Loucy (cell line): ENCODE measurements around the gene GRID2IP.

Experiments
- H2AFZ ChIP-seq: fragments of 200-600 bp; sonication (generic); 2 replicates; pipeline ENCODE4 v1.6.0; 2016; ENCODE audit warnings: antibody characterized with exemption, mild to moderate bottlenecking, low read length, moderate library complexity
- H3F3A ChIP-seq: fragments of 200-600 bp; 2 replicates; pipeline ENCODE4 v1.6.0; 2016; ENCODE audit warnings: antibody characterized with exemption, low read depth, mild to moderate bottlenecking
- H3K27me3 ChIP-seq: fragments of 200-600 bp; sonication (generic); 2 replicates; pipeline ENCODE4 v1.6.1; 2014; ENCODE audit warnings: low read length, mild to moderate bottlenecking; ENCODE audit not compliant: insufficient read depth, poor library complexity, severe bottlenecking
- H3K36me3 ChIP-seq: fragments of 200-600 bp; sonication (generic); 2 replicates; pipeline ENCODE4 v1.6.1; 2016; ENCODE audit warnings: low read length; ENCODE audit not compliant: insufficient read depth
- H3K4me1 ChIP-seq: fragments of 200-600 bp; sonication (generic); 2 replicates; pipeline ENCODE4 v1.5.1; 2014; ENCODE audit warnings: low read length, mild to moderate bottlenecking; ENCODE audit not compliant: insufficient read depth, poor library complexity, severe bottlenecking
- H3K4me2 ChIP-seq: fragments of 200-600 bp; sonication (generic); 2 replicates; pipeline ENCODE4 v1.6.0; 2014; ENCODE audit warnings: antibody characterized with exemption, low read length, low read depth, mild to moderate bottlenecking; ENCODE audit not compliant: poor library complexity, severe bottlenecking
- H3K4me3 ChIP-seq: fragments of 200-600 bp; sonication (generic); 2 replicates; pipeline ENCODE4 v1.5.1; 2014; ENCODE audit warnings: low read length, mild to moderate bottlenecking, mixed read lengths; ENCODE audit not compliant: poor library complexity, severe bottlenecking
- H3K79me2 ChIP-seq: fragments of 200-600 bp; sonication (generic); 2 replicates; pipeline ENCODE4 v1.6.1; 2014; ENCODE audit warnings: low read length; ENCODE audit not compliant: insufficient read depth
- H3K9ac ChIP-seq: fragments of 200-600 bp; sonication (generic); 2 replicates; pipeline ENCODE4 v1.6.0; 2014; ENCODE audit warnings: mild to moderate bottlenecking, low read depth, low read length, moderate library complexity; ENCODE audit not compliant: poor library complexity, severe bottlenecking
- H3K9me2 ChIP-seq: fragments of 200-600 bp; sonication (generic); replicated peaks from 2 replicates; pipeline ENCODE4 v1.6.1; 2016; ENCODE audit warnings: low read depth, low read length, mixed read lengths
- H3K9me3 ChIP-seq: fragments of 200-600 bp; sonication (generic); 2 replicates; pipeline ENCODE4 v1.6.1; 2014; ENCODE audit warnings: mild to moderate bottlenecking, antibody characterized with exemption, low read length, low read depth; ENCODE audit not compliant: insufficient read depth
- H4K20me1 ChIP-seq: fragments of 200-600 bp; sonication (generic); 2 replicates; pipeline ENCODE4 v1.6.0; 2014; ENCODE audit warnings: antibody characterized with exemption, low read length, mild to moderate bottlenecking; ENCODE audit not compliant: insufficient read depth, poor library complexity, severe bottlenecking
- CTCF ChIP-seq: fragments of 200-600 bp; sonication (generic); conservative IDR thresholded peaks from 2 replicates; pipeline ENCODE4 v1.5.1; 2014; ENCODE audit warnings: mild to moderate bottlenecking, antibody characterized with exemption, low read length
- EZH2phosphoT487 ChIP-seq: fragments of 200-600 bp; IDR thresholded peaks from 2 replicates; pipeline ENCODE4 v1.6.1; 2018; ENCODE audit warnings: antibody characterized with exemption, mild to moderate bottlenecking, moderate library complexity, borderline replicate concordance

Gene GRID2IP

GRCh38 chr7:6477318-6477660 lies 74.0 kb downstream of the GRID2IP start:
- Histone ChIP-seq H3K36me3 (peaks cover 21% of the 10 kb centered on the region; the same call in 1 of the 2 replicates), H4K20me1 (peaks cover 86% of the 10 kb centered on the region), H3K27me3 (no peaks in the 10 kb centered on the region), H3K79me2 (peaks cover 90% of the 10 kb centered on the region), H3K4me1 (peaks cover 21% of the 10 kb centered on the region), H3K4me3 (no peak overlapping the region), H3K9ac (no peak overlapping the region), H3F3A (no peaks in the 10 kb centered on the region), H3K9me3 (no peaks in the 10 kb centered on the region), H3K4me2 (peak overlapping the region; percentile 6), H2AFZ (no peak overlapping the region), H3K9me2 (no peaks in the 10 kb centered on the region)
- no peak for TF ChIP-seq CTCF
- no peak for TF ChIP-seq EZH2phosphoT487

GRCh38 chr7:6476596-6477317 lies 74.5 kb downstream of the GRID2IP start:
- no peak overlapping the region for H3K9ac ChIP-seq
- H3K9me2 ChIP-seq: no peaks in the 10 kb centered on the region
- H3K4me1 ChIP-seq: peaks cover 19% of the 10 kb centered on the region
- H3K9me3 ChIP-seq: no peaks in the 10 kb centered on the region
- peak overlapping the region; percentile 6 for H3K4me2 ChIP-seq
- H3K27me3 ChIP-seq: no peaks in the 10 kb centered on the region
- TF ChIP-seq EZH2phosphoT487 (no peak), CTCF (no peak)
- peaks cover 25% of the 10 kb centered on the region; the same call in 1 of the 2 replicates for H3K36me3 ChIP-seq
- peaks cover 82% of the 10 kb centered on the region for H4K20me1 ChIP-seq
- H3K79me2 ChIP-seq: peaks cover 84% of the 10 kb centered on the region
- no peaks in the 10 kb centered on the region for H3F3A ChIP-seq
- H3K4me3 ChIP-seq: no peak overlapping the region
- no peak overlapping the region for H2AFZ ChIP-seq

- no peaks in the 10 kb centered on the region for H3F3A ChIP-seq
- H3K9me2 ChIP-seq: no peaks in the 10 kb centered on the region
- H4K20me1 ChIP-seq: peaks cover 71% of the 10 kb centered on the region
- H3K4me3 ChIP-seq: no peak overlapping the region
- H3K79me2 ChIP-seq: peaks cover 73% of the 10 kb centered on the region
- TF ChIP-seq CTCF: no peak
- no peak for TF ChIP-seq EZH2phosphoT487
- no peak overlapping the region for H3K4me2 ChIP-seq
- no peak overlapping the region for H2AFZ ChIP-seq
- H3K4me1 ChIP-seq: peaks cover 11% of the 10 kb centered on the region
- no peaks in the 10 kb centered on the region for H3K27me3 ChIP-seq
- H3K36me3 ChIP-seq: peaks cover 30% of the 10 kb centered on the region; the same call in 1 of the 2 replicates
- H3K9me3 ChIP-seq: no peaks in the 10 kb centered on the region
- no peak overlapping the region for H3K9ac ChIP-seq
Measured at GRCh38 chr7:6475433-6476186, 75.7 kb downstream of the GRID2IP start.
